Sigmoid colon (tissue), 7 donors: ENCODE data around the gene MAPK12. TPM values are rescaled to one million over a fixed set of nuclear protein-coding genes. Genes with fewer than 3 reads are reported as not detected.

ENCODE experiments used
- DNase-seq: peaks from one replicate; pipeline ENCODE4 v3.0.0-alpha.2; 2019
- H3K27ac ChIP-seq, 4 donors: fragments of 200-600 bp; sonication (generic); one replicate each; pipeline ENCODE4 v1.5.1; 2016 to 2019; ENCODE audit warnings: mild to moderate bottlenecking in 1 of 4
- H3K27me3 ChIP-seq, 3 donors: fragments of 200-600 bp; sonication (generic); one replicate each; pipeline ENCODE4 v1.5.1; 2019; ENCODE audit warnings: mild to moderate bottlenecking in 1 of 3
- H3K36me3 ChIP-seq, 4 donors: fragments of 200-600 bp; sonication (generic); one replicate each; pipeline ENCODE4 v1.5.1; 2016 to 2019
- H3K4me1 ChIP-seq, 4 donors: fragments of 200-600 bp; sonication (generic); one replicate each; pipeline ENCODE4 v1.5.1; 2017 to 2019
- H3K4me3 ChIP-seq, 4 donors: fragments of 200-600 bp; sonication (generic); one replicate each; pipeline ENCODE4 v1.5.1; 2017 to 2019; ENCODE audit warnings: mild to moderate bottlenecking in 2 of 4, moderate library complexity in 1 of 4
- H3K9me3 ChIP-seq, 4 donors: fragments of 200-600 bp in 3 of 4; sonication (generic) in 3 of 4; one replicate each; pipeline versions ENCODE4 v1.5.1 to v1.6.1; 2013 to 2019
- CTCF ChIP-seq, 4 experiments: fragments of 450-650 bp in 3 of 4; fragments of 200-600 bp in 1 of 4; IDR thresholded peaks; one replicate each; pipeline ENCODE4 v1.5.1; 2016 to 2019; ENCODE audit warnings: antibody characterized with exemption in 4 of 4, mild to moderate bottlenecking in 3 of 4, moderate library complexity in 2 of 4
- EP300 ChIP-seq, 4 donors: sonication (generic); formaldehyde crosslinking; IDR thresholded peaks; one replicate each; pipeline ENCODE4 v1.6.1; 2017; ENCODE audit warnings: antibody characterized with exemption in 4 of 4
- POLR2A ChIP-seq, 2 donors: fragments of 450-650 bp; IDR thresholded peaks; one replicate each; pipeline ENCODE4 v1.6.1; 2016; ENCODE audit warnings: antibody characterized with exemption in 2 of 2, mild to moderate bottlenecking in 2 of 2, moderate library complexity in 2 of 2
- POLR2AphosphoS5 ChIP-seq, 4 donors: sonication (generic); formaldehyde crosslinking; IDR thresholded peaks; one replicate each; pipeline ENCODE4 v1.6.1; 2017; ENCODE audit warnings: antibody characterized with exemption in 4 of 4
- WGBS, 2 donors: extraction: QIAGEN DNeasy Blood & Tissue Kit; methylation state at CpG; one replicate each; pipeline ENCODE4 v1.1.7; 2013; 5-methylcytosine and 5-hydroxymethylcytosine counted together
- intact Hi-C: fragments of 100-400 bp; cut with DNase I; formaldehyde crosslinking; loops from one replicate; pipeline ENCODE4 v1.15.1; 2023
- polyA plus RNA-seq, 3 donors: library from polyadenylated mRNA; stranded (reverse); fragments of 200-250 nt; gene quantifications; one replicate each; pipeline ENCODE4 v1.2.3, GENCODE V29; 2013
- total RNA-seq, 4 donors: library from RNA; depleted of rRNA; stranded (reverse); fragments of >200 nt; gene quantifications; one replicate each; pipeline ENCODE4 v1.1.0, GENCODE V29; 2016
- donor health status: healthy with polysubstance abuse.
- donor health status: Bipolar disorder and iron deficiency.
- donor health status: healthy.

Gene MAPK12
- total and polyA plus RNA-seq, 7 donors: 0.60 to 10.0 (median 3.9) TPM

GRCh38 chr22:50250249-50250554 lies 11.3 kb downstream of the MAPK12 start:
- TF ChIP-seq CTCF (IDR thresholded peaks at IDR 0.05) (no peak), POLR2A (IDR thresholded peaks at IDR 0.05) (no peak), EP300 (IDR thresholded peaks at IDR 0.05) (no peak), POLR2AphosphoS5 (IDR thresholded peaks at IDR 0.05) (no peak)
- H3K27me3 ChIP-seq: no peaks in the 10 kb centered on the region
- peaks cover 0 to 14% (median 3%) of the 10 kb centered on the region in 4 donors for H3K36me3 ChIP-seq
- H3K4me3 ChIP-seq: peak overlapping the region in 3 of 4 donors; percentile 57 to 82 (median 79)
- 46 to 74% methylated on average over 11 of the region's 11 CpGs for WGBS, 2 donors
- H3K27ac ChIP-seq: peak overlapping the region in 2 of 4 donors; percentile 80 to 82
- no peak for DNase-seq
- H3K4me1 ChIP-seq: peaks cover 0 to 54% (median 38%) of the 10 kb centered on the region in 4 donors
- intact Hi-C loops: no loop called here
- H3K9me3 ChIP-seq: no peaks in the 10 kb centered on the region

GRCh38 chr22:50249341-50250248 lies 11.9 kb downstream of the MAPK12 start:
- no peak for TF ChIP-seq CTCF (IDR thresholded peaks at IDR 0.05)
- no peak for TF ChIP-seq POLR2A (IDR thresholded peaks at IDR 0.05)
- TF ChIP-seq EP300 (IDR thresholded peaks at IDR 0.05): no peak
- TF ChIP-seq POLR2AphosphoS5 (IDR thresholded peaks at IDR 0.05): no peak
- Histone ChIP-seq H3K27me3 (no peaks in the 10 kb centered on the region), H3K27ac (no peak overlapping the region), H3K4me3 (peak overlapping the region in 2 of 4 donors; percentile 79 to 82), H3K9me3 (no peaks in the 10 kb centered on the region), H3K4me1 (peaks cover 0 to 54% (median 38%) of the 10 kb centered on the region in 4 donors), H3K36me3 (peaks cover 0 to 14% (median 3%) of the 10 kb centered on the region in 4 donors)
- WGBS, 2 donors: 86 to 92% methylated on average over 32 of the region's 32 CpGs
- no peak for DNase-seq
- intact Hi-C loops: loop anchor here (5.0 kb wide), 1 partner anchor 278 kb away; the partner anchor contains the start of gene SCO2

GRCh38 chr22:50248196-50249081 lies 13.0 kb downstream of the MAPK12 start:
- intact Hi-C loops: loop anchor here (5.0 kb wide), 1 partner anchor 279 kb away; the partner anchor contains the start of gene SCO2
- WGBS, 2 donors: 83 to 91% methylated on average over 29 of the region's 29 CpGs
- no peak overlapping the region for H3K4me3 ChIP-seq
- peaks cover 0 to 14% (median 3%) of the 10 kb centered on the region in 4 donors for H3K36me3 ChIP-seq
- no peak overlapping the region for H3K27ac ChIP-seq
- DNase-seq: no peak
- TF ChIP-seq CTCF (IDR thresholded peaks at IDR 0.05) (no peak), EP300 (IDR thresholded peaks at IDR 0.05) (no peak), POLR2AphosphoS5 (IDR thresholded peaks at IDR 0.05) (no peak), POLR2A (IDR thresholded peaks at IDR 0.05) (no peak)
- no peaks in the 10 kb centered on the region for H3K9me3 ChIP-seq
- peaks cover 0 to 63% (median 41%) of the 10 kb centered on the region in 4 donors for H3K4me1 ChIP-seq
- no peaks in the 10 kb centered on the region for H3K27me3 ChIP-seq

- Histone ChIP-seq H3K36me3 (peaks cover 0 to 14% (median 3%) of the 10 kb centered on the region in 4 donors), H3K9me3 (no peaks in the 10 kb centered on the region), H3K4me1 (peaks cover 0 to 70% (median 48%) of the 10 kb centered on the region in 4 donors), H3K4me3 (no peak overlapping the region), H3K27ac (no peak overlapping the region), H3K27me3 (no peaks in the 10 kb centered on the region)
- no peak for DNase-seq
- TF ChIP-seq EP300 (IDR thresholded peaks at IDR 0.05) (no peak), POLR2AphosphoS5 (IDR thresholded peaks at IDR 0.05) (no peak), POLR2A (IDR thresholded peaks at IDR 0.05) (no peak), CTCF (IDR thresholded peaks at IDR 0.05) (no peak)
- intact Hi-C loops: loop anchor here (2.0 to 5.0 kb wide), 2 partner anchors 55 to 280 kb away; partner anchors contain the start of gene SCO2
- whole genome bisulfite sequencing, 2 donors: 25 to 51% methylated on average over 16 of the region's 16 CpGs
Observed at GRCh38 chr22:50247748-50248147, 13.7 kb downstream of the MAPK12 start.
